Measurements from ENCODE around the gene GYS2.
A peak's percentile ranks its signal among the peaks of the same experiment; 100 is the strongest.

Gene GYS2

GRCh38 chr12:21551841-21552465 is 52.7 kb downstream of the GYS2 start:
- no peak for DNase-seq

GRCh38 chr12:21547437-21547836 is 57.2 kb downstream of the GYS2 start:
- peak; percentile 6 for DNase-seq

GRCh38 chr12:21546716-21547115 is 57.9 kb downstream of the GYS2 start:
- DNase-seq: peak; percentile 59

- DNase-seq: no peak
These were observed 59.1 kb downstream of the GYS2 start for GRCh38 chr12:21545557-21545956.

GRCh38 chr12:21543151-21543550 is 61.5 kb downstream of the GYS2 start:
- no peak for DNase-seq

GRCh38 chr12:21542403-21542802 is 62.2 kb downstream of the GYS2 start:
- no peak for DNase-seq

- DNase-seq: no peak
These were observed 62.9 kb downstream of the GYS2 start for GRCh38 chr12:21541773-21542172.

GRCh38 chr12:21539797-21540196 is 64.8 kb downstream of the GYS2 start:
- no peak for DNase-seq

- peak; percentile 7 for DNase-seq
These were observed 66.5 kb downstream of the GYS2 start for GRCh38 chr12:21538061-21538653.

- no peak for DNase-seq
These were observed 75.2 kb downstream of the GYS2 start for GRCh38 chr12:21529456-21529855.

GRCh38 chr12:21528953-21529352 is 75.7 kb downstream of the GYS2 start:
- peak; percentile 14 for DNase-seq

- peak; percentile 45 for DNase-seq
These were observed 77.0 kb downstream of the GYS2 start for GRCh38 chr12:21527451-21528180.

- DNase-seq: no peak
These were observed 77.8 kb downstream of the GYS2 start for GRCh38 chr12:21526721-21527345.

- DNase-seq: peak; percentile 57
These were observed 78.6 kb downstream of the GYS2 start, which contains the start of gene SPX for GRCh38 chr12:21526053-21526452. Gene SPX, plus strand, starts transcription at chr12:21526296. Its CDS starts 177 bp downstream, at chr12:21526473.

GRCh38 chr12:21523148-21523547 is 81.5 kb downstream of the GYS2 start:
- DNase-seq: no peak

GRCh38 chr12:21521541-21521940 is 83.1 kb downstream of the GYS2 start:
- DNase-seq: no peak

- no peak for DNase-seq
These were observed 86.2 kb downstream of the GYS2 start for GRCh38 chr12:21518451-21518850.

- no peak for DNase-seq
These were observed 88.4 kb downstream of the GYS2 start for GRCh38 chr12:21516281-21516680.

- DNase-seq: no peak
These were observed 94.9 kb downstream of the GYS2 start for GRCh38 chr12:21509768-21510167.

GRCh38 chr12:21507849-21508248 is 96.8 kb downstream of the GYS2 start:
- DNase-seq: no peak

GRCh38 chr12:21505888-21506287 is 98.8 kb downstream of the GYS2 start:
- no peak for DNase-seq

GRCh38 chr12:21502872-21503271 is 101.8 kb downstream of the GYS2 start:
- no peak for DNase-seq

- peak; percentile 46 for DNase-seq
These were observed 102.5 kb downstream of the GYS2 start for GRCh38 chr12:21502164-21502496.

Data from fibroblast of skin of right biceps (primary cell).